ENCODE measurements around the gene FBXO34.

FBXO34 gene

GRCh38 chr14:55383541-55384140, 112.4 kb downstream of the FBXO34 start:
- TF ChIP-seq CTCF (IDR thresholded peaks at IDR 0.05; ENCODE audit: control insufficient read depth, extremely low read depth, insufficient read depth) = no peak
- DNase-seq (ENCODE audit: low read depth) = no peak
- no peak overlapping the region for H3K4me3 ChIP-seq (ENCODE audit: low read depth, low read length)

GRCh38 chr14:55384536-55384935, 113.3 kb downstream of the FBXO34 start:
- TF ChIP-seq CTCF (IDR thresholded peaks at IDR 0.05; ENCODE audit: control insufficient read depth, extremely low read depth, insufficient read depth) = no peak
- DNase-seq (ENCODE audit: low read depth) = no peak
- H3K4me3 ChIP-seq (ENCODE audit: low read depth, low read length) = no peak overlapping the region

- H3K4me3 ChIP-seq (ENCODE audit: low read depth, low read length) = no peak overlapping the region
- DNase-seq (ENCODE audit: low read depth) = no peak
- TF ChIP-seq CTCF (IDR thresholded peaks at IDR 0.05; ENCODE audit: control insufficient read depth, extremely low read depth, insufficient read depth) = no peak
These were observed 115.0 kb downstream of the FBXO34 start for GRCh38 chr14:55386037-55386808.

- no peak for TF ChIP-seq CTCF (IDR thresholded peaks at IDR 0.05; ENCODE audit: control insufficient read depth, extremely low read depth, insufficient read depth)
- H3K4me3 ChIP-seq (ENCODE audit: low read depth, low read length) = no peak overlapping the region
- no peak for DNase-seq (ENCODE audit: low read depth)
These were observed 115.9 kb downstream of the FBXO34 start for GRCh38 chr14:55387121-55387520.

- no peak for DNase-seq (ENCODE audit: low read depth)
- no peak for TF ChIP-seq CTCF (IDR thresholded peaks at IDR 0.05; ENCODE audit: control insufficient read depth, extremely low read depth, insufficient read depth)
- H3K4me3 ChIP-seq (ENCODE audit: low read depth, low read length) = no peak overlapping the region
These were observed 116.9 kb downstream of the FBXO34 start for GRCh38 chr14:55388160-55388559.

- no peak overlapping the region for H3K4me3 ChIP-seq (ENCODE audit: low read depth, low read length)
- DNase-seq (ENCODE audit: low read depth) = no peak
These were observed 118.1 kb downstream of the FBXO34 start for GRCh38 chr14:55389330-55389729.

More at GRCh38 chr14:55389330-55389729, 118.1 kb downstream of the FBXO34 start:
- no peak for TF ChIP-seq CTCF (IDR thresholded peaks at IDR 0.05; ENCODE audit: control insufficient read depth, extremely low read depth, insufficient read depth)

All from LNCaP clone FGC (cell line).